Neural cell (in vitro differentiated cells): ENCODE results near the gene EFCAB7. TPM values are rescaled to one million over a fixed set of nuclear protein-coding genes. Genes with fewer than 3 reads are reported as not detected.
"Not testable (repeated sequence)": the region's sequence is repeated elsewhere in the genome, so short reads cannot be mapped to it uniquely, and the experiment has no call there.

ENCODE experiments used
- H2AFZ ChIP-seq: fragments of 200-600, 300-800 bp; sonication (generic), shearing (Covaris generic); 2 replicates; pipeline ENCODE4 v1.6.0; 2014; ENCODE audit warnings: low read depth, mild to moderate bottlenecking, antibody characterized with exemption, low read length, moderate library complexity
- H3F3A ChIP-seq: fragments of 200-600 bp; shearing (Covaris generic); 2 replicates; pipeline ENCODE4 v1.6.1; 2016; ENCODE audit warnings: mild to moderate bottlenecking, moderate library complexity, mixed read lengths, antibody characterized with exemption, low read length; ENCODE audit not compliant: insufficient read depth, poor library complexity, severe bottlenecking
- H3K27ac ChIP-seq: fragments of 200-600, 300-800 bp; sonication (generic), shearing (Covaris generic); 2 replicates; pipeline ENCODE4 v1.5.1; 2014; ENCODE audit warnings: mild to moderate bottlenecking, low read length, moderate library complexity
- H3K27me3 ChIP-seq: fragments of 300-800, 200-600 bp; sonication (generic), shearing (Covaris generic); 2 replicates; pipeline ENCODE4 v1.6.0; 2014; ENCODE audit warnings: mild to moderate bottlenecking, low read depth, low read length, moderate library complexity; ENCODE audit not compliant: insufficient read depth
- H3K36me3 ChIP-seq: fragments of 300-800, 200-600 bp; sonication (generic), shearing (Covaris generic); 2 replicates; pipeline ENCODE4 v1.5.1; 2014; ENCODE audit warnings: mild to moderate bottlenecking, antibody characterized with exemption, low read length, moderate library complexity; ENCODE audit not compliant: insufficient read depth
- H3K4me2 ChIP-seq: fragments of 300-800, 200-600 bp; sonication (generic), shearing (Covaris generic); 2 replicates; pipeline ENCODE4 v1.6.0; 2014; ENCODE audit warnings: mild to moderate bottlenecking, low read length
- H3K4me3 ChIP-seq: fragments of 300-800, 200-600 bp; sonication (generic), shearing (Covaris generic); 2 replicates; pipeline ENCODE4 v1.5.1; 2014; ENCODE audit warnings: mild to moderate bottlenecking, low read length, moderate library complexity
- H3K79me2 ChIP-seq: fragments of 200-600 bp; shearing (Covaris generic); replicated peaks from 2 replicates; pipeline ENCODE4 v1.6.0; 2014; ENCODE audit warnings: mild to moderate bottlenecking, low read length, moderate library complexity; ENCODE audit not compliant: insufficient read depth
- H3K9ac ChIP-seq: fragments of 300-800, 200-600 bp; sonication (generic), shearing (Covaris generic); 2 replicates; pipeline ENCODE4 v1.6.1; 2016; ENCODE audit warnings: mild to moderate bottlenecking, low read length, mixed read lengths
- H3K9me2 ChIP-seq: fragments of 200-600 bp; shearing (Covaris generic); 2 replicates; pipeline ENCODE4 v1.6.1; 2016; ENCODE audit warnings: mild to moderate bottlenecking, low read length, mixed read lengths; ENCODE audit not compliant: insufficient read depth
- H3K9me3 ChIP-seq: fragments of 200-600, 300-800 bp; sonication (generic), shearing (Covaris generic); 2 replicates; pipeline ENCODE4 v1.6.1; 2016; ENCODE audit warnings: mild to moderate bottlenecking, mixed run types, low read length, moderate library complexity, mixed read lengths
- H4K20me1 ChIP-seq: fragments of 200-600 bp; shearing (Covaris generic); 2 replicates; pipeline ENCODE4 v1.6.1; 2016; ENCODE audit warnings: mild to moderate bottlenecking, mixed run types; ENCODE audit not compliant: insufficient read depth
- CTCF ChIP-seq: fragments of 450-650 bp; IDR thresholded peaks from 2 replicates; pipeline ENCODE4 v1.5.1; 2014; ENCODE audit warnings: antibody characterized with exemption, mild to moderate bottlenecking, moderate library complexity; ENCODE audit not compliant: poor library complexity, severe bottlenecking
- EP300 ChIP-seq: fragments of 450-650 bp; conservative IDR thresholded peaks from 2 replicates; pipeline ENCODE4 v1.6.1; 2014; ENCODE audit warnings: antibody characterized with exemption, mild to moderate bottlenecking, moderate library complexity; ENCODE audit not compliant: poor library complexity, severe bottlenecking
- MXI1 ChIP-seq: fragments of 450-650 bp; conservative IDR thresholded peaks from 2 replicates; pipeline ENCODE4 v1.6.1; 2014; ENCODE audit warnings: antibody characterized with exemption, mild to moderate bottlenecking; ENCODE audit not compliant: poor library complexity, severe bottlenecking
- POLR2AphosphoS5 ChIP-seq: IDR thresholded peaks from 2 replicates; pipeline ENCODE4 v1.6.1; 2012
- SMC3 ChIP-seq: fragments of 450-650 bp; conservative IDR thresholded peaks from 2 replicates; pipeline ENCODE4 v1.6.1; 2014; ENCODE audit warnings: antibody characterized with exemption, mild to moderate bottlenecking, moderate library complexity; ENCODE audit not compliant: poor library complexity
- TAF1 ChIP-seq: IDR thresholded peaks from 2 replicates; pipeline ENCODE4 v1.6.1; 2012; ENCODE audit warnings: low read depth
- polyA plus RNA-seq: library from polyadenylated mRNA; depleted of rRNA; stranded (reverse); fragments of >200 nt; gene quantifications from 2 replicates; pipeline ENCODE4 v1.2.3, GENCODE V29; 2014
- TF ChIP-seq, protein P1 (sequence below): IDR thresholded peaks from 2 replicates; pipeline ENCODE4 v1.6.1; 2012; ENCODE audit warnings: borderline replicate concordance

EFCAB7 gene
- polyA plus RNA-seq, 1 donor from 2014 or later: 72.9 TPM

DNA sequence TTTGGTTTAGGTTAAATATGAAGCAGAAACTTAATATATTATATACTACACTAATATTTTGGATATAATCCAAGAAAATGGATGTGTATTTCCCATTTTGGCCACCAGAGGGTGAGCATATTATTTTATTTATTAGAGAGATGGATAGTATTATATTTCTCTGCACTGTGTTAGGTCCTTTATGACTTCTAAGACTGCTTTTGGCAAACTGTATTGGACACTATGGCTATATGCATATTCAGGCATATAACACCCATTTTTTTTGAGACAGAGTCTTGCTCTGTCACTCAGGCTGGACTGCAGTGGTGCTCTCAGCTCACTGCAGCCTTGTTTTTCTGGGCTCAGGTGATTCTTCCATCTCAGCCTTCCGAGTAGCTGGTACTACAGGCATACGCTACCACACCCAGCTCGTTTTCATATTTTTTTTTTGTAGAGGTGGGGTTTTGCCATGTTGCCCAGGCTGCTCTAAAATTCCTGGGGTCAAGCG, 52.1 kb downstream of the EFCAB7 start:
- no peak overlapping the region for H3K4me2 ChIP-seq
- H4K20me1 ChIP-seq: no peaks in the 10 kb centered on the region
- H3F3A ChIP-seq: no peaks in the 10 kb centered on the region
- no peaks in the 10 kb centered on the region for H3K79me2 ChIP-seq
- H3K27ac ChIP-seq: no peak overlapping the region
- H2AFZ ChIP-seq: no peak overlapping the region
- no peak overlapping the region for H3K9ac ChIP-seq
- H3K27me3 ChIP-seq: no peaks in the 10 kb centered on the region
- no peaks in the 10 kb centered on the region for H3K9me3 ChIP-seq
- TF ChIP-seq CTCF: peak; percentile 56
- no peak for TF ChIP-seq MXI1
- TF ChIP-seq POLR2AphosphoS5: no peak
- H3K4me3 ChIP-seq: no peak overlapping the region
- H3K36me3 ChIP-seq: peaks cover 5% of the 10 kb centered on the region
- no peaks in the 10 kb centered on the region for H3K9me2 ChIP-seq

DNA sequence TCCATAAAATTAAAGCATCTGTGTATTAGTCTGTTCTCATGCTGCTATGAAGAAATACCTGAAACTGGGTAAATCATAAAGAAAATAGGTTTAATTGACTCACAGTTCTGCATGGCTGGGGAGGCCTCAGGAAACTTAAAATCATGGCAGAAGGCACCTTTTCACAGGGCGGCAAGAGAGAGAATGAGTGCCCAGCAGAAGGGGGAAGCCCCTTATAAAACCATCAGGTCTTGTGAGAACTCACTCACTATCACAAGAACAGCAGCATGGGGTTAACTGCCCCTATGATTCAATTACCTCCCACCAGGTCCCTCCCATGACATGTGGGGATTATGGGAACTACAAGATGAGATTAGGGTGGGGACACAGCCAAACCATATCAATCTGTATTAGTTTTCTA, 63.0 kb downstream of the EFCAB7 start:
- H3F3A ChIP-seq, H3K9me3 ChIP-seq, H3K36me3 ChIP-seq, H3K4me3 ChIP-seq, H3K79me2 ChIP-seq, H3K27ac ChIP-seq, H4K20me1 ChIP-seq, H3K27me3 ChIP-seq, H2AFZ ChIP-seq, H3K9ac ChIP-seq, H3K9me2 ChIP-seq, H3K4me2 ChIP-seq: not testable (repeated sequence)

DNA sequence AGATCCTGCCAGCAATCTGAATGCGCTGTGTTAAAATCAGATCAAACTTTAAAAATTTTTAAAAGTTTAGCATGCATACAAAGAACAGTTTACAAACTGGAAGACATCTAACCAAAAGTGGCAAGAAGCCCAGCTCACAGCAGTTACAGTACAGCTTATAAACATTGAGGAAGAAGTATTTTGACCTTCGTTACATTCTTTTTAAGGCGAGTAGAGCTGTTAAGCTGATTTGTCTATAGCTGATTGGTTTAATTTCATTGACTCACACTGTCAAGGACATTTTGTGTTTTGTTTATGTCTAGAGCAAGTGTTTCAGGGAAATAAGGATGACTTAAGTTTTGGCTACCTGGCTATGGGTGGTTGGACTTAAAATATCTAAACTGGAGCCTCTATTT, 66.8 kb downstream of the EFCAB7 start:
- no peak overlapping the region for H2AFZ ChIP-seq
- no peak overlapping the region for H3K27ac ChIP-seq
- TF ChIP-seq EP300: no peak
- TF ChIP-seq POLR2AphosphoS5: no peak
- no peak for TF ChIP-seq SMC3
- no peak for TF ChIP-seq MXI1
- no peak for TF ChIP-seq CTCF
- TF ChIP-seq TAF1: no peak
- TF ChIP-seq, protein P1, sequence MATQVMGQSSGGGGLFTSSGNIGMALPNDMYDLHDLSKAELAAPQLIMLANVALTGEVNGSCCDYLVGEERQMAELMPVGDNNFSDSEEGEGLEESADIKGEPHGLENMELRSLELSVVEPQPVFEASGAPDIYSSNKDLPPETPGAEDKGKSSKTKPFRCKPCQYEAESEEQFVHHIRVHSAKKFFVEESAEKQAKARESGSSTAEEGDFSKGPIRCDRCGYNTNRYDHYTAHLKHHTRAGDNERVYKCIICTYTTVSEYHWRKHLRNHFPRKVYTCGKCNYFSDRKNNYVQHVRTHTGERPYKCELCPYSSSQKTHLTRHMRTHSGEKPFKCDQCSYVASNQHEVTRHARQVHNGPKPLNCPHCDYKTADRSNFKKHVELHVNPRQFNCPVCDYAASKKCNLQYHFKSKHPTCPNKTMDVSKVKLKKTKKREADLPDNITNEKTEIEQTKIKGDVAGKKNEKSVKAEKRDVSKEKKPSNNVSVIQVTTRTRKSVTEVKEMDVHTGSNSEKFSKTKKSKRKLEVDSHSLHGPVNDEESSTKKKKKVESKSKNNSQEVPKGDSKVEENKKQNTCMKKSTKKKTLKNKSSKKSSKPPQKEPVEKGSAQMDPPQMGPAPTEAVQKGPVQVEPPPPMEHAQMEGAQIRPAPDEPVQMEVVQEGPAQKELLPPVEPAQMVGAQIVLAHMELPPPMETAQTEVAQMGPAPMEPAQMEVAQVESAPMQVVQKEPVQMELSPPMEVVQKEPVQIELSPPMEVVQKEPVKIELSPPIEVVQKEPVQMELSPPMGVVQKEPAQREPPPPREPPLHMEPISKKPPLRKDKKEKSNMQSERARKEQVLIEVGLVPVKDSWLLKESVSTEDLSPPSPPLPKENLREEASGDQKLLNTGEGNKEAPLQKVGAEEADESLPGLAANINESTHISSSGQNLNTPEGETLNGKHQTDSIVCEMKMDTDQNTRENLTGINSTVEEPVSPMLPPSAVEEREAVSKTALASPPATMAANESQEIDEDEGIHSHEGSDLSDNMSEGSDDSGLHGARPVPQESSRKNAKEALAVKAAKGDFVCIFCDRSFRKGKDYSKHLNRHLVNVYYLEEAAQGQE: no peak
- H3K9me2 ChIP-seq: no peaks in the 10 kb centered on the region
- no peaks in the 10 kb centered on the region for H3K79me2 ChIP-seq
- no peak overlapping the region for H3K4me3 ChIP-seq
- no peaks in the 10 kb centered on the region for H3K9me3 ChIP-seq
- no peaks in the 10 kb centered on the region for H3K36me3 ChIP-seq
- no peak overlapping the region for H3K4me2 ChIP-seq
- no peaks in the 10 kb centered on the region for H4K20me1 ChIP-seq
- H3K9ac ChIP-seq: no peak overlapping the region
- H3F3A ChIP-seq: no peaks in the 10 kb centered on the region
- peaks cover 2% of the 10 kb centered on the region for H3K27me3 ChIP-seq
